HG03196 (cell line): ENCODE results near the gene SORBS1.

Experiments used
- ATAC-seq: cut with Tn5 transposase; IDR thresholded peaks from one replicate; pipeline ENCODE4 v1.9.1; 2021; ENCODE audit not compliant: unreplicated experiment

The SORBS1 gene

DNA sequence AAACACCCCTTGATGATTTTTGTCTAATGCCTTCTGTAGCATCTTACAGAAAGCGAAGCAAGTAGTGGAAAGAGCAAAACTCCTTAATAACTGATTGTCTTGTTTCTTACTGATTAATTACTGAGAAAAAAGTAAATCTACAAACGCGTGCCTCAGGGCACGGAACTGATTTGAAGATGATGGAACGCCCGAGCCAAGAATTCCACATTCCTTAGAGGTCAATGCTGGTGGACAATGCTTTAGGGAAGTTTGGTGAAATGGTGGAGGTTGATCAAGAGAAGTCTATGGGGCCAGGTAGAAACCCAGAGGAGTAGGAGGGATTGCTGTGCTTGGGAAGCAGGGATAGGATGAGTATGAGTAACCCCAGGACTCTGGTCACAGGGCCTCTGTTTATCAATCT is 5.0 kb upstream of the SORBS1 start:
- no peak for ATAC-seq

GRCh38 chr10:95565336-95565735 is 4.2 kb upstream of the SORBS1 start:
- no peak for ATAC-seq

- no peak for ATAC-seq
These were observed 3.1 kb upstream of the SORBS1 start for GRCh38 chr10:95564291-95564690.

DNA sequence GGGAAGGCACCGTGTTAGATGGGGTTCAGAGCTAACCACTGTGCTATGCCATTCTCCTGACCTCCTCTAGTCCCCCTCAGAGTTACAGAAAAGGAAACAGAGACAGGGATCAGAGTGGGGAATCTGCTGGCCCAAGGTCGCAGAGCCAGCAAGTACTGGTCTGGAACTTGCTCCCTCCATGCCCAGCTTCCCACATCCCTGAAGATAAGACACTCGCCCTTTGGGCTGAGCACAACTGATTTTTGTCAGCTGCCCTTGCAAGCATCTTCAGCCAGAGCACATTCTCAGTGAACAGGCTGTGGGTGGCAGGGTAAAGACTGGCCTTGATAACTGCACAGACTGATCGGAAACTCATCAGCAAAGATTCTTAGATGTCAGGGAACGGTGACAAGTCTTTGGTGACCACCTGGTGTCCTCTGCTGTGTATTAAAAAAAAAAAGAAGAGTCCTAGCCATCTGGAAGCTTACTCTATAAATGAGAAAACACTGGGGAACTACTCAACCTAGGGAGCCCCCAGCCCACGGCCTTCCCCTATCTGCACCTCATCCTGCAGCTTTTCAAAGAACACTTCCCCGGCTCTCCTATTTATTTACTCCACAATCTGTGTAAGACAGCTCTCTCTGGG is 1.3 kb upstream of the SORBS1 start:
- ATAC-seq = no peak

DNA sequence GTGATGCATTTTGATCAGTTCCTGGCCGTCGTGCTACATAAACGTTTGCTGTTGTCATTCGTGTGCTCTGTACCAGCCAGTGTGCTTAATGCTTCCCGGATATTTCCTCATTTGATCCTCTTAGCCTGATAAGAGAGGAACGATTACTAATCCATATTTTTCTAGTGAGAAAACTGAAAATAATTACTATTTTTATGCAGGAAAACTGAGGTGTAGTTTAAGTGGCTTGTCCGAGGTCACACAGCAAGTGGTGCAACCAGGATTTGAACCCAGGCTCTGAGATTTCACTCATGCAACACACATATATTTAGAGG is 650 bp upstream of the SORBS1 start:
- no peak for ATAC-seq

DNA sequence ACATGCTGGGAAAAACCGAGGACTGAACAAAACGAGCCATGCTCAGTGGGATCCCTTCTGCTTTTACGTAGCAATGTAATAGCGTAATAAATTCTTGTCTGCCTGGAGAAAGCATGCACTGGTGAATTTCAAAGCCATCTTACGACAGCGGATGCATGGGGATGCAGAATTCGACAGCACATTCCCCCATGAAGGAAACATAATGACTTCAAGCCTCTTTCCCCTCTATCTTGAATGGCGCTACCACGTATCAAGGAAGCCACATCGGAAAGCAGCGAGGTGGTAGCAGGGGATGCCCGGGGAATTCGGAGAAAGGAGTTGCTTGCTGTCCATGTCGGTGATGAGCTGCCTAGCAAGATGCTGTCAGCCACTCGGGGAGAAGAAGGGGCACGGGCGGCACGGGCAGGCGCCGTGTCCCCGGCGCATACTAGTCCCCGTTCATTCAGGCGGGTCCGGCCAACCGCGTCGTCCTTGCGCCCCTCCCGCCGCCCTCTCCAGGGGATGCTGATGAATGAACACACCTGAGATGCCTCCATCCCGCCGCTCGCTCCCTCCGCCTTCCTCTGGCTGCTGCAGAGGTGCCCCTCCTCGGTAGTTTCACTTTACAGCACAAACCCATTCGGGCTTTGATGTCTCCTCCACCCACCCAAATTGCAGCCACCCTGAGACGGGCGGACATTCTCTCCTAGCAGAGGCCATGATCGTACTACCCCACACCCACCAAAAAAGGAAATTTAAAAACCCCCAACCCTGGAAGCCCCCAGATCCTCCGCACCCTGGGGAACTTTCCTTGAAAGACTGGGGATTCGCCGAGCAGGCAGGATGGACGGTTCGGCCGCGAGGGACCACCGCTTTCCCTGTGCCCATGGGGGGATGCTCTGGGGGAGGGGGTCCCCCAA is 644 bp downstream of the SORBS1 start:
- ATAC-seq = no peak

DNA sequence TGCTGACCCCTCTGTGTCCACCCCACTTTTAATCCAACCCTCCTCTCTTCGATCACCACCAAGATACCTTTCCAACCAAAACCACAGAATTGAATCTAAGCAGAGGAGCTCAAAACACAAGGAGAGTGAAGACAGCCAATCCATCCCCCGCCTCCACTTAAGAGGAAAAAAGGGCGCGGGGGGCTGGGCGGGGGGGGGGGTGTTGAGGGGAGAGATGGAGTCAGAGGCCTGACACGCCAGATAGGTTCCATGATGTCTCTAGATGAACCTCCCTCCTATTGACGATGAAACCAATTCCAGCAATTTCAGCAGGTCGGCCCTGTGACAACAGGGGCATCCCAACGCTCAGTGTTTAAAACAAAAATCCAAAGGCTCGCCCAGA is 1.3 kb downstream of the SORBS1 start:
- no peak for ATAC-seq

DNA sequence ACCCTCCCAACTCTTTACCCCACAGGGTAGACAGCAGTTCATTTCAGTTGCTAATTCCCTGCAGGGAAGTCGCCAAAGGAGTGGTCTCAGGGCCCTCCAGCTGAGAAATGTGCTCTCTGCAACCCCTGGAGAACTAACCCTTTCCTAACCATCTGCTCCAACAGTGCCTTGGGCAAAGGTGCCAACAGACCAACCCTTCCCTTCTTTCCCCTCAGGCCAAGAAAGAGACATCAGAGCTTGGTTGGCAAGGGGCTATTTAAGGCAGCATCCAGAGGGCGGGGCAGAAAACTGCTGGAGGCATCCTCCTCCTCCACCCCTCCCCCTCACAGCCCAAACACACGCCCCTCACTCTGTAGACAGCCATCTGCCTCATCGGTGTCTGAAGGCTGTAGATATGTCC is 1.7 kb downstream of the SORBS1 start:
- ATAC-seq = no peak

DNA sequence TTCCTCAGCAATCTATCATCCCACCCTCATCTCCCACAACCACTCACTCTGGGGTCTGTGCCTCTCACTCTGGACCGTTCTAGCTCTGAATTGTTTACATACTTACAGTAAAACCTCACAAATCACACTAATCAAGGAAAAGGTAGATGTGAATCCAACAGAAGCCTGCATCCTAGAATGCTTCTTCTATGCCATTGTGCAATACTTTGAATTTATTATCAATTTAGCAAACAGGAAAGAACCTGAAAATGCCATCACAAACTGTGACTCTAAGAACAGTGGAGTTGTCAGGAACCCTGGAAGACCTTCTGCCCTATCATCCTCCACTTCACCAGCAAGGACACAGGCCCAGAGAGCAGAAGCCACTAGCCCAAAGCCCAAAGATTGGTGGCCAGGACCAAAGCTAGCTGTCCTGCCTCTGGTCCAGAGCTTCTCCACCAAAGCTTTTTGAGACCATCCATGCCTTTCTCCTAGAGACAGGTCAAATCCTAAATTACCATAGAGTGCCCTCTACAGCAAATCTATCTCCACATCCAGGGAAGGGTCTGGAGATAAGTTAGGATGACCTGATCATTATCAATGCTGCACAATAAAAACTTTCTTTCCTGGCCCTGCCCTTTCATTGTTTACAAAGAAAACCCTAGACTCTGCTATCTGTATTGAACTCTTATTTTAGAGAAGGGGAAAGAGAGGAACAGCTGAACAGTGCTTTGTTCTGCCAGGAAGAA is 2.4 kb downstream of the SORBS1 start:
- ATAC-seq = no peak

GRCh38 chr10:95556994-95557767 is 4.0 kb downstream of the SORBS1 start:
- no peak for ATAC-seq

DNA sequence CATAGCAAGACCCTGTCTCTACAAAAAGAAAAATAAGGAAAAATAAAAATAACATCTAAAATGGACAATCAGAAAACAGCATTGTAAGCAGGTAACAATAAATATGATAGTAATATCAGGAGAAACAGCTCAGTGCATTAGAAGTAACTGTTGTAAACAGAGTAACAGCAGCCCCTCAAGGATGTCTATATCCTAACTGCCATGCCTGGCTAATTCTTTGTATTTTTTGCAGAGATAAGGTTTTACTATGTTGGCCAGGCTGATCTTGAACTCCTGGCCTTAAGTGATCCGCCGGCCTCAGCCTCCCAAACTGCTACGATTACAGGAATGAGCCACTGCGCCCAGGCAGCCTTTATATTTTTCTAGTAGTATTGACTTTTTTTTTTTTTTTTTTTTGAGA is 7.5 kb downstream of the SORBS1 start:
- ATAC-seq = no peak

GRCh38 chr10:95552679-95553342 is 8.4 kb downstream of the SORBS1 start:
- no peak for ATAC-seq

DNA sequence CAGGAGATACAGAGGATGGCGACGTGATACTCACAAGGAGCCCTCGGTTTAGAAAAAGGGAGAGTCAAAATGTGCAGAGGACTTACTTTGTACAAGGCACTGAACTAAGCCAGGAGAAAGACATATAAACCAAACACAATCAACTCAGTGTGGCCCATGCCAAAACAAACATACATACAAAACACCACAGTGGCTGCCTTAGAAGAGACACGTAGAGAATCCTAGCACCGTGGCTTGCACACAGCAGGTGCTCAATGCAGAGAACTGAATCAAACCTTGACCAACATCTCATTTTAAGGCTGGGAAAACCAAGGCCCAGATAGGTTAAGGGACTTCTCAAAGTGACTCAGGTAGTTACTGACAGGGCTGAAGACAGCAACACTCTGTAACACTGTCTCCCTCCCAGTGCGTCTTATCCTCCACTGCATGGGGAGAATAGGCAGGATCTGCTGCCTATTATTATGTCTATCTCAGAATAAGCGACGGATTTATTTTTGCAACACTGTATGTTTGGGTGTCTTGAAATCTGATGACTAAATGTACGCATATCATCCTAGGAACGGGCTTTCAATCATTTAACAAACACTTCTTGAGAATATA is 11.0 kb downstream of the SORBS1 start:
- ATAC-seq = no peak

GRCh38 chr10:95547791-95548435 is 13.3 kb downstream of the SORBS1 start:
- no peak for ATAC-seq

DNA sequence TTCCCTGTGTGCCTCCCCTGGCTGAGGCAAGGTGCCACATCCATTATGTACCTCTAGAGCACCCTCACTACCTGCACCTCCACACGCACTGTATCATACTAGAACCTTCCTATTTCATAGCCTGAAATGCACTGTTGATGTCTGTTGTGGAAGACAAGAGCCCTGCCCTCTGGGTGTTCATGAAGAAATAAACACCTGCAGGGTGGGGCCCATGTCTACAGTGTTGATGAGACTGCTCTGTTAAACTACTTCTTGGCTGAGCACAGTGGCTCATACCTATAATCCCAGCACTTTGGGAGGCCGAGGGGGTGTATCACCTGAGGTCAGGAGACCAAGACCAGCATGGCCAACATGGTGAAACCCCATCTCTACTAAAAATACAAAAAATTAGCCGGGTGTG is 14.0 kb downstream of the SORBS1 start:
- no peak for ATAC-seq

- ATAC-seq = no peak
These were observed 15.2 kb downstream of the SORBS1 start for GRCh38 chr10:95545981-95546380.

DNA sequence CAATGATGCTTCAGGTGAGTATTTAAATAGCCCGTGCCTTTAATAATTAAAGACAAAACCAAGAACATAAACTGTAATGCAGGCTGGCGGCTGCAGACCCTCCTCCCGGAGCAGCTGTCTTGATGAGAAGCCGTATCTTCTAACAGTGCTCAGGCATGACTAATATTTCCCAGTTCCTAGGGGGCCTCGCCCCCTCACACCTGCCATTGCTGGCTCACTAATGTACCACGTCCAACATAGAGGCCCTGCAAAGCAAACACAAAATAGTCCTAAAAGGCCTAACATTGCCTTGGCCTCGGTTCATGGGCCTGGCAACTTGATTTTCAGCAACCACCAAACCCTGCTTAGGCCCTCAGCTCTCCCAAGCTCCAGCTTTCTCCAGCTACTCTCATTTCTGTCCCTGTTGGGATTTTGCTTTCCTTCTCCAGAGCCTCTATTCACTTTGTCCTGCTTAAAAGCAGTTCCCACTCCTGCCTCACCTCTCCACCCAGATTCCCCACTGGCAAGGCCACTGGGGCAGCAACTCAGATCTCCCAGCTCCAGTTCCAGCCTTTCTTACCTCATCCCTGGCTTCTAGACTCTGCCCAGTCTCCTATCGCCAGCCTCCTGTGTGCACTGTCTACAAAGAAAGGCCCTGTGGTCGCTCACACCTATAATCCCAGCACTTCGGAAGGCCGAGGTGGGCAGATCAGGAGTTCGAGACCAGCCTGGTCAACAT is 16.2 kb downstream of the SORBS1 start:
- ATAC-seq = no peak

DNA sequence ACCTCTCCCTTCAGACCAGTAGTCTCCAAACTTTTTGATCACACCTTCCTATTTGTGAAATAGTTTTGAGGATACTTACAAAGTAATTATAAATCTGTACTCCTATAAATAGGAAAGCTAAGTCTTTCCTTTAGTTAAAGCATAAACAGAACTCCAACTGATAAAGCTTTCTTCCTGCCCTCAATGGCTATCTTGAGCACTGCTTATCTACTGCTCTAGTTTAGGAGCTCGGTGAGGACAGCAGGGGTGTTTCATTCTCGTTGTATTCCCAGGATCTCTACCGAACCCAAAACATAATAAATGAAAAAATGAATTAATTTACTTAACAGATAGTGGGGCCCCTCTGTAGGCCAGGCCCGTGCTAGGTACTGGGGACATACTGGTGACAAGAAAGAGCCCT is 17.7 kb downstream of the SORBS1 start:
- ATAC-seq = no peak

- no peak for ATAC-seq
These were observed 18.4 kb downstream of the SORBS1 start for GRCh38 chr10:95542761-95543160.
